GM10248 (cell line): ENCODE results near the gene ADAM19.

Experiments
- CTCF ChIA-PET: fragments of 300-600 bp; sonication (Branson Sonifier 250); formaldehyde crosslinking; extraction: SDS; loops from one replicate; lab custom pipeline; 2021; ENCODE audit warnings: antibody characterized with exemption; lab: Yijun Ruan, JAX
- POLR2A ChIA-PET: fragments of 350-650 bp; sonication (Branson Sonifier 250); formaldehyde crosslinking; extraction: SDS; loops from one replicate; lab custom pipeline; 2020; ENCODE audit warnings: antibody characterized with exemption; lab: Yijun Ruan, JAX
- DNase-seq: peaks from one replicate; pipeline ENCODE4 v3.0.0; 2012; ENCODE audit errors: extremely low spot score
- TF ChIP-seq, protein P1 (sequence below): IDR thresholded peaks from 2 replicates; pipeline ENCODE4 v1.5.1; 2012; ENCODE audit warnings: mild to moderate bottlenecking, low read depth; ENCODE audit errors: extremely low read depth, missing control alignments, control extremely low read depth

Gene ADAM19

DNA sequence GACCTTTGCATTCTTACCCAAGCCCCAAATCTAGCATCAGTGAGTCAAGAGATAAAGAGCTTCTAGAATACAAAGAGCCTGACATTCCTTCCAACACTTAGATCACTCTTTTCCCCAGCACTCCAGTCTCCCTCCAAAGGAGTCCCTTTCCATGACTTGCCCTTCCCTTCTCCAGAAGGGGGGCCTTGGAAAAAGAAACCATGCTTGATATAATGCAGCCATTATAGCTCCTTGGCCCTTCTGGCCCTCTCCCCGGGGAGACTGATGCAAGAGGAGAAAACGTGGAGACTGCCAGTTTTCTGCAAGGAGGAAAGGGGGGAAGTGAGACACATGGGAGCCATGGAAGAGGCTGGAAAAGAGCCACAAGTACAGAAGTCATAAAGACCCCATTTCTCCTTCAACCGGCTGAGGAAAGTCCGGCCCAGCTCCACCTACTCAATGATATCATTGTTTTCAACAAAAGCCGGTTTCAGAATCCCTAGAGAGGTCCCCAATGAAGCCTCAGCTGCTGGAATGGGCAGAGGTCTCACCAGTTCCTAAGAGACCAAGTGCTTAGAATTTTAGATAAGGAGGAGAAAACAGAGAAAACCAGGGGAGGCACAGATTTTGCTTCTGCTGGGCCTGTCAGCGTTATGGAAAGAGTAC lies 29.0 kb downstream of the ADAM19 start:
- ChIA-PET CTCF (interaction anchor here (1.0 to 3.0 kb wide), 6 partner anchors 14 to 197 kb away, joined by 3 to 9 read pairs (median 4); partner anchors contain the start of gene LSM11), POLR2A (no interaction called here)
- no peak for DNase-seq
- TF ChIP-seq, protein P1, sequence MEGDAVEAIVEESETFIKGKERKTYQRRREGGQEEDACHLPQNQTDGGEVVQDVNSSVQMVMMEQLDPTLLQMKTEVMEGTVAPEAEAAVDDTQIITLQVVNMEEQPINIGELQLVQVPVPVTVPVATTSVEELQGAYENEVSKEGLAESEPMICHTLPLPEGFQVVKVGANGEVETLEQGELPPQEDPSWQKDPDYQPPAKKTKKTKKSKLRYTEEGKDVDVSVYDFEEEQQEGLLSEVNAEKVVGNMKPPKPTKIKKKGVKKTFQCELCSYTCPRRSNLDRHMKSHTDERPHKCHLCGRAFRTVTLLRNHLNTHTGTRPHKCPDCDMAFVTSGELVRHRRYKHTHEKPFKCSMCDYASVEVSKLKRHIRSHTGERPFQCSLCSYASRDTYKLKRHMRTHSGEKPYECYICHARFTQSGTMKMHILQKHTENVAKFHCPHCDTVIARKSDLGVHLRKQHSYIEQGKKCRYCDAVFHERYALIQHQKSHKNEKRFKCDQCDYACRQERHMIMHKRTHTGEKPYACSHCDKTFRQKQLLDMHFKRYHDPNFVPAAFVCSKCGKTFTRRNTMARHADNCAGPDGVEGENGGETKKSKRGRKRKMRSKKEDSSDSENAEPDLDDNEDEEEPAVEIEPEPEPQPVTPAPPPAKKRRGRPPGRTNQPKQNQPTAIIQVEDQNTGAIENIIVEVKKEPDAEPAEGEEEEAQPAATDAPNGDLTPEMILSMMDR = no peak

DNA sequence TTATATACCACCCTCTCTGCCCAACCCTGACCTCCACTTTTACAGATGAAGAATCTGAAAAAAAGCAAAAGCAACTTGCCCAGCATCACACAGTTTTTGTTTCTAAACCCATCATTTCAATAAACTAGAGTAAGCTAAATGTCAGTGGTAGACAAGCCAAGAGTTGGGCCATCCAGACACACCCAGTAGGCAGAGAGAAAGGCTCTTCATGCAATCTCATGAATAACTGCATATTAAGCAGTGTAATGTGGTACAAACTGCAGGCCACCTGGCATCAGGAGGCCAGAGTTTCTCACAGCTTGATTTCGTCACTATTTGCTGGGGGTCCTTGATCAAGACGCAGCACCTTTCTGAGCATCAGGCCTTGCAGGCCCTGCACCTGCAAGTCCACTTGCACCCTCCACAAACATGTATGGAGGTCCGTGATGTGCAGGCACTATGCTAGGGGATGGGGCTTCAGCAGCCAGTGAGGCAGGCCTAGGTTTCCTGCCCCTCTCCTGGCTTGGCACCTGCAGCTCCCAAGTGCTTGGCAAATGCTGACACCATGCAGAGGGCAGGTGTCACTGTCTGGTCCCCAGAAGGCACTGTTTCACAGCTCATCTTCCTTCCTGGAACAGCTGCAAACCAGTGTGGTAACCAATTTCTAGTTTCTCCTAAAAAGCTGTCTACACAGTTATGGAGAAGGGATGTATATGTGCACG lies 29.8 kb downstream of the ADAM19 start:
- TF ChIP-seq, protein P1 = no peak
- CTCF ChIA-PET = interaction anchor here (1.0 to 3.0 kb wide), 6 partner anchors 13 to 29 kb away, joined by 3 to 9 read pairs (median 4); no protein-coding TSS in a partner anchor
- POLR2A ChIA-PET = no interaction called here
- no peak for DNase-seq

DNA sequence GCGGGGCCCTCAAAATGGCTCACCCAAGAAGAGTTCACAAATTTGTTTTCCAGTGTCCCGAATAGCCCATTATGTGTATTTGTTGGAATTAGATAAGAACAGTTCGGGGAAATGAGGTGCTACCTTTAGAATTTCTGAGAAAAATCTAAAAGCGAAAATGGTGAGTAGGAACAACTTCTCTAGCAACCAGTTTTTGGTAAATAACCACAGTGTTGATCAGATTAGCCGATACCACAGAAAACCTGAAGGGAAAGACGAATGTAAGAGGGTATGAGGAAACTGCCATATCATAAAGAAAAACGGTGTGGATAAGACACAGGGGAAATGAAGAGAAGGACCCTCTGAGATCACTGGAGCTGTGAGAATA lies 31.0 kb downstream of the ADAM19 start:
- TF ChIP-seq, protein P1 = no peak
- ChIA-PET POLR2A (no interaction called here), CTCF (interaction anchor here (1.2 to 3.0 kb wide), 2 partner anchors 25 to 30 kb away, joined by 3 to 9 read pairs; no protein-coding TSS in a partner anchor)
- no peak for DNase-seq

DNA sequence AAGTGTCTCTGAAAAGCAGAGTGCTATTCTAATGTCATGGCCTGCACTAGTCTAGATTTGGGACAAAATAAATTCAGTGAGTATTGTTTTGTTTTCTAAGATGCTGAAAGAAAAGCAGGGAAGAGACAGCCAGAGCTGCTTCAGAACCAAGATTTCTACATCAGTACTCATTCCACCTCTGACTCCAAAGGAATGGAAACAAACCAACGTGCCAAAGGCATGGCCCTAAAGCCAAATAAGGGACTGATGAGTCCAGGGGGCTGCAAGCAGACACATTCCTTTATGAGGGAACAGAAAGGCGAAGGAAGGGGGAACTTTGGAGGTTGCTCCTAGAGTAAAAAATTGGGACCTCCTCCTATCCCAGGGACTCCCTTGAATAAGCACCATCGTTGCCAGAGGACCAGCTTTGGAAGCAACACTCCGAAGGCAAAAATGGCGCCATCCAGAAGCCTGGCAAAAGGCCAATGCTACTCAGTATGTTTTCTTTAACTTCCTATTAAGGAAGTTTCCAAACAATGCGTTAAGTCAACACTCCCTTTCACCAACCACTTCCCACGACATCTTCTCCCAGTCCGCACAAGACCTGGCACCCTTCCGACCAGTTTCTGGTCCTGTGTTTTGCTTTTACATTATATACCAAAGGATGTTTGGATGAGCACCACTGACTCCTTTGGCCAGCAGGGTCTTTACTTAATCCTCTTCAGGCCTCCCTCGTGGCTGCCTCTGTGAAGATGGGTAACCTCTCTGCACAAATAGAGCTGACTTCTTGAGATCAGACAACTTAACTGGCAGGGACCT lies 31.6 kb downstream of the ADAM19 start:
- TF ChIP-seq, protein P1 = no peak
- POLR2A ChIA-PET = no interaction called here
- DNase-seq = no peak
- CTCF ChIA-PET = interaction anchor here (1.3 to 3.0 kb wide), 2 partner anchors 20 to 24 kb away, joined by 3 to 9 read pairs; no protein-coding TSS in a partner anchor

DNA sequence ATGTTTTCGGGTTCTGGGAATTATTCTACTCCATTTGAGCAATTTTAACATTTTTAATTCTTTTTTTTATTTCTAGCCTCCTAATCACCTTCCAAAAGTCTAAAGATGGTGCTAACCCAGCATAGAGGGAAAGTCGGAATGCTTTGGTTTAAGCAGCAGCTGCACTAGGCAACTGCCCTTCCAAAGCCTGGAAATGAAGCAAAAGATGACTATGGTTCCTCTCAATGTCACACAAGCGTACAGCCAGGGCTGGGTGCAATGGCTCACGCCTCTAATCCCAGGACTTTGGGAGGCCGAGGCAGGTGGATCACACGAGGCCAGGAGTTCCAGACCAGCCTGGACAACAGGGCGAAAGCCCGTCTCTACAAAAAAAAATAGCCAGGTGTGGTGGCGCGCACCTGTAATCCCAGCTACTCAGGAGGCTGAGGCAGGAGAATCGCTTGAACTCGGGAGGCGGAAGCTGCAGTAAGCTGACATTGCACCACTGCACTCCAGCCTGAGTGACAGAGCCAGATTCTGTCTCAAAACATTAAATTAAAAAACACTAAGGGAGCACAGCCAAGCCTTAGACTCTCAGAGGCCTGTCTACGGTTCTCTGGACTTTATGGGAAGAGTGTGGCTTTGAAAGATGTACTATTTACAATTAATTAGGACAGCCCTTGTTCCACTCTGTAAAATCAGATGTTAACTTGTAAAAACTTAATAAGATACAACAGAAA lies 33.1 kb downstream of the ADAM19 start:
- ChIA-PET CTCF (interaction anchor here (1.1 to 1.6 kb wide), 4 partner anchors 13 to 56 kb away, joined by 4 to 7 read pairs (median 5); no protein-coding TSS in a partner anchor), POLR2A (interaction anchor here (1.2 kb wide), 1 partner anchor 38 kb away, joined by 3 read pairs; no protein-coding TSS in a partner anchor)
- TF ChIP-seq, protein P1 = no peak
- no peak for DNase-seq
